ENCODE measurements around the gene PRDM10.
"Not testable (repeated sequence)": the region's sequence is repeated elsewhere in the genome, so short reads cannot be mapped to it uniquely, and the experiment has no call there.

The PRDM10 gene

GRCh38 chr11:129972611-129973010, 30.0 kb downstream of the PRDM10 start:
- no peak for DNase-seq (ENCODE audit: low read depth)
- TF ChIP-seq CTCF (conservative IDR thresholded peaks at IDR 0.05; ENCODE audit: low read depth, low read length) = no peak
- H3K4me3 ChIP-seq (ENCODE audit: low read depth, low read length) = no peak overlapping the region

DNA sequence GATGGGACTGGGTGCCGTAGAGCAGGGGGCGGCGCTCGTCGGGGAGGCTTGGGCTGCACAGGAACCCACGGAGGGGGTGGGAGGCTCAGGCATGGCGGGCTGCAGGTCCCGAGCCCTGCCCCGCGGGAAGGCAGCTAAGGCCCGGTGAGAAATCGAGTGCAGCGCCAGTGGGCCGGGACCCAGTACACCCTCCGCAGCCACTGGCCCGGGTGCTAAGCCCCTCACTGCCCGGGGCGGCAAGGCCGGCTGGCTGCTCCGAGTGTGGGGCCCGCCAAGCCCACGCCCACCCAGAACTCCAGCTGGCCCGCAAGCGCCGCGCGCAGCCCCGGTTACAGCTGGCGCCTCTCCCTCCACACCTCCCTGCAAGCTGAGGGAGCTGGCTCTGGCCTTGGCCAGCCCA, 30.8 kb downstream of the PRDM10 start:
- DNase-seq (ENCODE audit: low read depth); H3K4me3 ChIP-seq (ENCODE audit: low read depth, low read length): not testable (repeated sequence)

DNA sequence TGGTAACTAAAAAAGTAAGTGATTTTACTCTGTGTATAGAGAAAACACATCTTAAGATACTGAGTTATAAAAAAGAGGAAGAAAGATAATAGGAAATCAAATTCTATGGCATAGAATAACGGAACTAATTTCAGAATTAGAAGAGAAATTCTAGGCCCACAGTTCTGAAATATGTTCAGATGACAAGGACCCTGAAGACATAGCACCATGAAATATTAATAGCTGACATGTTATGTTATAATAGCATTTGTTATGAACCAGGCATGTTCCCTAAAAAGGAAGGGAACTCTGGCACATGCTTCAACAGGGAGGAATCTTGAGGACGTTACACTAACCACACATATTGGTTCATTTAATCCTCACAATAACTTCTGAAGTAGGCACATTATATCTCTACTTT, 32.7 kb downstream of the PRDM10 start:
- no peak overlapping the region for H3K4me3 ChIP-seq (ENCODE audit: low read depth, low read length)
- TF ChIP-seq CTCF (conservative IDR thresholded peaks at IDR 0.05; ENCODE audit: low read depth, low read length) = no peak
- DNase-seq (ENCODE audit: low read depth) = no peak

- no peak for TF ChIP-seq CTCF (conservative IDR thresholded peaks at IDR 0.05; ENCODE audit: low read depth, low read length)
- no peak overlapping the region for H3K4me3 ChIP-seq (ENCODE audit: low read depth, low read length)
- DNase-seq (ENCODE audit: low read depth) = no peak
These were observed 33.8 kb downstream of the PRDM10 start for GRCh38 chr11:129968591-129969419.

DNA sequence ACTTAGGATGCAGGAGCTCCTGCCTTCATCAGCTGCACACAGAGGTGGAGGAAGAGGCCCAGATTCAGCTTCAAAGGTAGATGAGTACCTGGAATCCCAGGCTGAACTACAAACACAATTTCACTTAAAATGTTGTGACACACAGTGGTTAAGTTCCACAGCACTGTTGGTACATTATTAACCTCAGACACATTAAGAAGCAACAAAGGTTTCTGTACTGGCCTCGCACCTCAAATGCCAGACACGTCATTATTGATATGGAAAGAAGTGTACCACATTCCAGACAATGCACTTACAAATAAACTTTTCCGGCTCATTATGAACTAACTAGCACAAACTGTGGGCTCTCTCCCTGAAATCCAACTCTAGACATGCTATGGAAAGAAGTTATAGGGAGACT, 34.6 kb downstream of the PRDM10 start:
- no peak for TF ChIP-seq CTCF (conservative IDR thresholded peaks at IDR 0.05; ENCODE audit: low read depth, low read length)
- no peak overlapping the region for H3K4me3 ChIP-seq (ENCODE audit: low read depth, low read length)
- DNase-seq (ENCODE audit: low read depth) = no peak

DNA sequence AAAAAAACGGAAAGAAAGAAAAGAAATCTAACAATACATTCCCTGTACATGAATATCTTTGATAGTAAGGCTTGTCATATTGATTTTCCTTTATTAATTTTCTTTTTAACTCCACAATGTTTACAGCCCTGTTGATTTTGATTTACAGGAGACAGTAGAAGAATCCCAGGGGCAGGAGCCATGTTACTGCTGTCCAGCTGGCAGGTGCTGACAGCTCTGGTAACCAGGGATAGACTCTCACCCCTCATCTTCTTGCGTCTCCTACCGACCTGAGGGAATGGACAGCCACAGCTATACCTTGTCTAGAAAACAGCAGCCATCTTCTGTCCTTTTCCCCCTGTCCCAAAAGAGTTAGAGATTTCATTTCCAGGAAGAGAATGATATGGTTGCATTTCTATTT, 37.4 kb downstream of the PRDM10 start:
- no peak overlapping the region for H3K4me3 ChIP-seq (ENCODE audit: low read depth, low read length)
- DNase-seq (ENCODE audit: low read depth) = no peak
- no peak for TF ChIP-seq CTCF (conservative IDR thresholded peaks at IDR 0.05; ENCODE audit: low read depth, low read length)

GRCh38 chr11:129960216-129961214, 42.1 kb downstream of the PRDM10 start:
- DNase-seq (ENCODE audit: low read depth) = peak; percentile 91
- H3K4me3 ChIP-seq (ENCODE audit: low read depth, low read length) = no peak overlapping the region
- no peak for TF ChIP-seq CTCF (conservative IDR thresholded peaks at IDR 0.05; ENCODE audit: low read depth, low read length)
